GM23248 (cell line): ENCODE data around the gene TMEM89. TPM values are rescaled to one million over a fixed set of nuclear protein-coding genes. Genes with fewer than 3 reads are reported as not detected.

Experiments
- DNase-seq: peaks from one replicate; pipeline ENCODE4 v3.0.0-alpha.2; 2015
- H2AFZ ChIP-seq: fragments of 200-600 bp; sonication (generic); 2 replicates; pipeline ENCODE4 v1.6.1; 2016; ENCODE audit warnings: antibody characterized with exemption
- H3F3A ChIP-seq: fragments of 200-600 bp; sonication (generic); 2 replicates; pipeline ENCODE4 v1.6.1; 2016; ENCODE audit warnings: mild to moderate bottlenecking, antibody characterized with exemption, mixed run types; ENCODE audit not compliant: insufficient read depth
- H3K27ac ChIP-seq: fragments of 200-600 bp; sonication (generic); 2 replicates; pipeline ENCODE4 v1.5.1; 2016; ENCODE audit warnings: mild to moderate bottlenecking
- H3K27me3 ChIP-seq: fragments of 200-600 bp; sonication (generic); replicated peaks from 2 replicates; pipeline ENCODE4 v1.6.1; 2016; ENCODE audit warnings: mild to moderate bottlenecking; ENCODE audit not compliant: insufficient read depth
- H3K36me3 ChIP-seq: fragments of 200-600 bp; sonication (generic); 2 replicates; pipeline ENCODE4 v1.6.1; 2016; ENCODE audit warnings: low read depth, mild to moderate bottlenecking
- H3K4me1 ChIP-seq: fragments of 200-600 bp; sonication (generic); 2 replicates; pipeline ENCODE4 v1.6.1; 2016; ENCODE audit warnings: mild to moderate bottlenecking; ENCODE audit not compliant: insufficient read depth
- H3K4me2 ChIP-seq: fragments of 200-600 bp; sonication (generic); one replicate; pipeline ENCODE4 v1.6.1; 2016; ENCODE audit warnings: mild to moderate bottlenecking; ENCODE audit not compliant: unreplicated experiment
- H3K4me3 ChIP-seq: fragments of 200-600 bp; sonication (generic); 2 replicates; pipeline ENCODE4 v1.5.1; 2016; ENCODE audit warnings: mild to moderate bottlenecking
- H3K79me2 ChIP-seq: fragments of 200-600 bp; sonication (generic); 2 replicates; pipeline ENCODE4 v1.6.1; 2016; ENCODE audit warnings: mild to moderate bottlenecking; ENCODE audit not compliant: insufficient read depth
- H3K9ac ChIP-seq: fragments of 200-600 bp; sonication (generic); 2 replicates; pipeline ENCODE4 v1.6.1; 2016; ENCODE audit warnings: mild to moderate bottlenecking
- H3K9me2 ChIP-seq: fragments of 200-600 bp; sonication (generic); 2 replicates; pipeline ENCODE4 v1.6.1; 2016; ENCODE audit warnings: mixed run types, mild to moderate bottlenecking, moderate library complexity; ENCODE audit not compliant: insufficient read depth
- H3K9me3 ChIP-seq: fragments of 200-600 bp; sonication (generic); one replicate; pipeline ENCODE4 v1.6.1; 2017; ENCODE audit warnings: low read depth
- H4K20me1 ChIP-seq: fragments of 200-600 bp; sonication (generic); 2 replicates; pipeline ENCODE4 v1.6.0; 2016; ENCODE audit not compliant: insufficient read depth
- EZH2 ChIP-seq: fragments of 200-600 bp; sonication (generic); IDR thresholded peaks from 2 replicates; pipeline ENCODE4 v1.6.1; 2018; ENCODE audit warnings: antibody characterized with exemption, mild to moderate bottlenecking; ENCODE audit not compliant: insufficient read depth, poor library complexity, severe bottlenecking
- EZH2phosphoT487 ChIP-seq: fragments of 200-600 bp; sonication (generic); IDR thresholded peaks from 2 replicates; pipeline ENCODE4 v1.6.1; 2018; ENCODE audit warnings: antibody characterized with exemption, moderate library complexity, mild to moderate bottlenecking, low read depth; ENCODE audit not compliant: insufficient read depth
- WGBS, 2 experiments: methylation state at CpG; one replicate each; pipeline ENCODE4 v1.1.6; 2015 to 2017; ENCODE audit warnings: low lambda C conversion rate in 2 of 2, low coverage in 1 of 2; ENCODE audit errors: missing lambda C conversion rate in 2 of 2; 5-methylcytosine and 5-hydroxymethylcytosine counted together
- in situ Hi-C: fragments of 300-500 bp; cut with MboI; formaldehyde crosslinking; loops from 2 replicates; pipeline ENCODE4 v1.15.0; 2020
- polyA plus RNA-seq: library from polyadenylated mRNA; unstranded; fragments of >200 nt; fragmentation: Nextera tagmentation; extraction: Ambion mirVana; gene quantifications from 2 replicates; pipeline ENCODE4 v1.2.1, GENCODE V29; 2016
- total RNA-seq: library from RNA; depleted of rRNA; stranded (reverse); fragments of >200 nt; shearing (Covaris generic); gene quantifications from 2 replicates; pipeline ENCODE4 v1.2.3, GENCODE V29; 2014

The TMEM89 gene
- total and polyA plus RNA-seq, 2 experiments from 2014 or later: not detected

- Histone ChIP-seq H3K4me3 (no peak overlapping the region), H2AFZ (no peak overlapping the region), H3K79me2 (peaks cover 9% of the 10 kb centered on the region; the same call in 1 of the 2 replicates), H3K27ac (no peak overlapping the region), H3K9me3 (no peaks in the 10 kb centered on the region), H3K27me3 (no peaks in the 10 kb centered on the region), H3F3A (no peaks in the 10 kb centered on the region), H4K20me1 (no peaks in the 10 kb centered on the region), H3K36me3 (no peaks in the 10 kb centered on the region), H3K9ac (no peak overlapping the region), H3K9me2 (no peaks in the 10 kb centered on the region), H3K4me1 (no peaks in the 10 kb centered on the region), H3K4me2 (no peak overlapping the region)
- in situ Hi-C loops: no loop called here
- 89 to 91% methylated on average over 26 to 38 of the region's 38 CpGs for WGBS, 2 experiments
- no peak for TF ChIP-seq EZH2phosphoT487
- TF ChIP-seq EZH2: no peak
- DNase-seq: no peak
Measured at GRCh38 chr3:48639944-48640606, 18.5 kb upstream of the TMEM89 start.

GRCh38 chr3:48637305-48637704 lies 15.7 kb upstream of the TMEM89 start:
- peaks cover 8% of the 10 kb centered on the region; the same call in 1 of the 2 replicates for H3K4me1 ChIP-seq
- H3K9me3 ChIP-seq: no peaks in the 10 kb centered on the region
- peaks cover 23% of the 10 kb centered on the region for H3K79me2 ChIP-seq
- H3F3A ChIP-seq: no peaks in the 10 kb centered on the region
- no peaks in the 10 kb centered on the region for H3K27me3 ChIP-seq
- no peaks in the 10 kb centered on the region; the same call in 1 of the 2 replicates for H4K20me1 ChIP-seq
- H3K36me3 ChIP-seq: no peaks in the 10 kb centered on the region
- H3K9me2 ChIP-seq: no peaks in the 10 kb centered on the region
- no peak overlapping the region for H2AFZ ChIP-seq
- WGBS, 2 experiments: 80 to 81% methylated on average over 5 to 6 of the region's 6 CpGs
- H3K4me3 ChIP-seq: no peak overlapping the region
- no peak overlapping the region for H3K27ac ChIP-seq
- no peak for DNase-seq
- TF ChIP-seq EZH2phosphoT487 (no peak), EZH2 (no peak)
- in situ Hi-C loops: no loop called here
- no peak overlapping the region for H3K9ac ChIP-seq
- H3K4me2 ChIP-seq: no peak overlapping the region

- peak overlapping the region; percentile 83 for H3K4me2 ChIP-seq
- peak overlapping the region; percentile 90 for H2AFZ ChIP-seq
- H3K27me3 ChIP-seq: no peaks in the 10 kb centered on the region
- H3K9ac ChIP-seq: peak overlapping the region; percentile 91
- TF ChIP-seq EZH2: no peak
- TF ChIP-seq EZH2phosphoT487: no peak
- H4K20me1 ChIP-seq: no peaks in the 10 kb centered on the region; the same call in 1 of the 2 replicates
- H3K79me2 ChIP-seq: peaks cover 23% of the 10 kb centered on the region
- WGBS, 2 experiments: 45 to 47% methylated on average over 10 of the region's 10 CpGs
- peak overlapping the region; percentile 24; the same call in 1 of the 2 replicates for H3K27ac ChIP-seq
- H3K4me3 ChIP-seq: peak overlapping the region; percentile 99
- no peaks in the 10 kb centered on the region for H3K36me3 ChIP-seq
- in situ Hi-C loops: no loop called here
- H3K4me1 ChIP-seq: peaks cover 8% of the 10 kb centered on the region; the same call in 1 of the 2 replicates
- H3F3A ChIP-seq: no peaks in the 10 kb centered on the region
- H3K9me3 ChIP-seq: no peaks in the 10 kb centered on the region
- H3K9me2 ChIP-seq: no peaks in the 10 kb centered on the region
- peak; percentile 14 for DNase-seq
Measured at GRCh38 chr3:48636149-48636655, 14.6 kb upstream of the TMEM89 start.

- Histone ChIP-seq H3K4me2 (peak within 1 kb of the TSS; percentile 88), H3K27ac (peak within 1 kb of the TSS; percentile 51)
Measured at GRCh38 chr3:48635222-48636021, 13.9 kb upstream of the TMEM89 start, which contains the start of gene SLC26A6. TSS of gene SLC26A6 (minus strand) at chr3:48635461. CDS start at chr3:48635393, 68 bp downstream.

More at GRCh38 chr3:48635222-48636021, 13.9 kb upstream of the TMEM89 start, which contains the start of gene SLC26A6:
- no peaks in the 10 kb centered on the region for H3K9me2 ChIP-seq
- H3K4me3 ChIP-seq: peak within 1 kb of the TSS; percentile 99
- H2AFZ ChIP-seq: peak within 1 kb of the TSS; percentile 90
- 0 to 1% methylated on average over 59 to 66 of the region's 68 CpGs for WGBS, 2 experiments
- no peaks in the 10 kb centered on the region; the same call in 1 of the 2 replicates for H4K20me1 ChIP-seq
- H3K27me3 ChIP-seq: no peaks in the 10 kb centered on the region
- no peaks in the 10 kb centered on the region for H3K36me3 ChIP-seq
- in situ Hi-C loops: no loop called here
- H3K4me1 ChIP-seq: peaks cover 8% of the 10 kb centered on the region; the same call in 1 of the 2 replicates
- peak; percentile 99 for DNase-seq
- H3K9me3 ChIP-seq: no peaks in the 10 kb centered on the region
- H3K79me2 ChIP-seq: peaks cover 23% of the 10 kb centered on the region
- H3K9ac ChIP-seq: peak within 1 kb of the TSS; percentile 91
- TF ChIP-seq EZH2 (no peak), EZH2phosphoT487 (no peak)
- no peaks in the 10 kb centered on the region for H3F3A ChIP-seq
